IMR-90 (cell line): ENCODE measurements around the gene TBL3. TPM values are rescaled to one million over a fixed set of nuclear protein-coding genes. Genes with fewer than 3 reads are reported as not detected.
A peak's percentile ranks its signal among the peaks of the same experiment; 100 is the strongest.

Source experiments
- ATAC-seq: fragments of 200-7000 bp; cut with Tn5 transposase; 2 replicates; pipeline ENCODE4 v1.9.1; 2020; ENCODE audit warnings: low read depth, mild to moderate bottlenecking, moderate library complexity
- BruUV-seq: library from RNA; stranded (reverse); fragments of 400-500 nt; replicated peaks from 2 replicates; lab custom pipeline; 2021; lab: Mats Ljungman, UMichigan
- CTCF ChIA-PET: fragments of 300-600 bp; formaldehyde crosslinking; extraction: SDS; loops from one replicate; lab custom pipeline; 2021; ENCODE audit warnings: antibody characterized with exemption; lab: Yijun Ruan, JAX
- POLR2A ChIA-PET: fragments of 300-600 bp; sonication (Branson Sonifier 250); formaldehyde crosslinking; loops from one replicate; lab custom pipeline; 2022; ENCODE audit warnings: antibody characterized with exemption; ENCODE audit not compliant: unreplicated experiment; lab: Charles Lee
- DNase-seq: peaks from one replicate; pipeline ENCODE4 v3.0.0; 2013
- H2AFZ ChIP-seq: replicated peaks from 2 replicates; pipeline ENCODE3; 2013; ENCODE audit warnings: low read length, mild to moderate bottlenecking; ENCODE audit not compliant: poor library complexity
- H2AK5ac ChIP-seq: 2 replicates; pipeline ENCODE4 v1.6.1; 2013; ENCODE audit warnings: low read depth, low read length, inconsistent platforms
- H2AK9ac ChIP-seq: replicated peaks from 2 replicates; pipeline ENCODE3; 2013; ENCODE audit warnings: mild to moderate bottlenecking, low read depth, low read length, moderate library complexity; ENCODE audit not compliant: poor library complexity
- H2BK120ac ChIP-seq: 2 replicates; pipeline ENCODE4 v1.6.1; 2013; ENCODE audit warnings: low read depth, low read length, inconsistent platforms
- H2BK15ac ChIP-seq: 3 replicates; pipeline ENCODE4 v1.6.1; 2013; ENCODE audit warnings: low read depth, low read length, inconsistent platforms
- H2BK20ac ChIP-seq: 2 replicates; pipeline ENCODE4 v1.6.1; 2013; ENCODE audit warnings: low read depth, mild to moderate bottlenecking, inconsistent platforms, low read length, moderate library complexity
- H2BK5ac ChIP-seq: 2 replicates; pipeline ENCODE4 v1.6.1; 2013; ENCODE audit warnings: mild to moderate bottlenecking, low read depth, low read length, inconsistent platforms; ENCODE audit not compliant: poor library complexity, severe bottlenecking
- H3K14ac ChIP-seq: replicated peaks from 2 replicates; pipeline ENCODE4 v1.6.1; 2013; ENCODE audit warnings: low read depth, low read length, inconsistent platforms
- H3K18ac ChIP-seq: 2 replicates; pipeline ENCODE4 v1.6.1; 2013; ENCODE audit warnings: low read depth, low read length, control low read depth
- H3K23ac ChIP-seq: 2 replicates; pipeline ENCODE4 v1.6.1; 2013; ENCODE audit warnings: low read depth, low read length, inconsistent platforms
- H3K27ac ChIP-seq: 2 replicates; pipeline ENCODE4 v1.5.1; 2013; ENCODE audit warnings: mild to moderate bottlenecking, control low read depth, low read length; ENCODE audit not compliant: insufficient read depth
- H3K27me3 ChIP-seq: 2 replicates; pipeline ENCODE4 v1.6.1; 2013; ENCODE audit warnings: low read length; ENCODE audit not compliant: control insufficient read depth, insufficient read depth
- H3K36me3 ChIP-seq: 2 replicates; pipeline ENCODE4 v1.6.1; 2013; ENCODE audit warnings: low read length, mixed read lengths; ENCODE audit not compliant: control insufficient read depth, insufficient read depth
- H3K4ac ChIP-seq: 2 replicates; pipeline ENCODE4 v1.6.1; 2013; ENCODE audit warnings: low read depth, low read length, inconsistent platforms
- H3K4me1 ChIP-seq: 2 replicates; pipeline ENCODE4 v1.6.1; 2013; ENCODE audit warnings: low read length, mixed read lengths; ENCODE audit not compliant: control insufficient read depth, insufficient read depth
- H3K4me2 ChIP-seq: 2 replicates; pipeline ENCODE4 v1.6.1; 2013; ENCODE audit warnings: low read depth, mild to moderate bottlenecking, control low read depth, low read length, moderate library complexity
- H3K4me3 ChIP-seq: 2 replicates; pipeline ENCODE4 v1.5.1; 2013; ENCODE audit warnings: low read depth, mild to moderate bottlenecking, control low read depth, low read length, moderate library complexity; ENCODE audit not compliant: insufficient read depth
- H3K56ac ChIP-seq: 2 replicates; pipeline ENCODE4 v1.6.1; 2013; ENCODE audit warnings: low read length, inconsistent platforms; ENCODE audit not compliant: insufficient read depth; ENCODE audit errors: extremely low read depth
- H3K79me1 ChIP-seq, 2 experiments: 2 replicates each; pipeline ENCODE4 v1.6.1; 2013; ENCODE audit warnings: low read length in 2 of 2, inconsistent platforms in 1 of 2, low read depth in 1 of 2
- H3K9ac ChIP-seq: 2 replicates; pipeline ENCODE4 v1.6.1; 2013; ENCODE audit warnings: low read depth, low read length, control low read depth
- H3K9me1 ChIP-seq: 2 replicates; pipeline ENCODE4 v1.6.1; 2013; ENCODE audit warnings: low read length, inconsistent platforms; ENCODE audit not compliant: insufficient read depth
- H3K9me3 ChIP-seq: 2 replicates; pipeline ENCODE4 v1.6.1; 2013; ENCODE audit warnings: low read length; ENCODE audit not compliant: control insufficient read depth, insufficient read depth
- H4K20me1 ChIP-seq: 2 replicates; pipeline ENCODE4 v1.6.1; 2013; ENCODE audit warnings: low read length, inconsistent platforms; ENCODE audit not compliant: insufficient read depth
- H4K5ac ChIP-seq: 2 replicates; pipeline ENCODE4 v1.6.1; 2013; ENCODE audit warnings: mild to moderate bottlenecking, low read depth, low read length, control low read depth
- H4K8ac ChIP-seq, 2 experiments: 2 replicates each; pipeline ENCODE4 v1.6.1; 2013; ENCODE audit warnings: low read depth in 2 of 2, low read length in 2 of 2, control low read depth in 1 of 2, inconsistent platforms in 1 of 2
- H4K91ac ChIP-seq: 2 replicates; pipeline ENCODE4 v1.6.1; 2013; ENCODE audit warnings: low read depth, low read length, inconsistent platforms; ENCODE audit not compliant: insufficient read depth
- BHLHE40 ChIP-seq: fragments of 150-350 bp; IDR thresholded peaks from 2 replicates; pipeline ENCODE4 v1.6.1; 2016; ENCODE audit warnings: mild to moderate bottlenecking, low read depth, low read length
- MAZ ChIP-seq: IDR thresholded peaks from 2 replicates; pipeline ENCODE4 v1.6.1; 2012; ENCODE audit warnings: low read depth, mild to moderate bottlenecking, low read length, improper control_type of control experiment, moderate library complexity, borderline replicate concordance
- MXI1 ChIP-seq: IDR thresholded peaks from 2 replicates; pipeline ENCODE4 v1.6.1; 2012; ENCODE audit warnings: low read depth, mild to moderate bottlenecking, low read length, moderate library complexity, borderline replicate concordance
- POLR2A ChIP-seq: IDR thresholded peaks from 2 replicates; pipeline ENCODE4 v1.6.1; 2012; ENCODE audit warnings: mild to moderate bottlenecking, low read depth, low read length
- RAD21 ChIP-seq: IDR thresholded peaks from 2 replicates; pipeline ENCODE4 v1.6.1; 2012; ENCODE audit warnings: low read length, improper control_type of control experiment
- RFX5 ChIP-seq: IDR thresholded peaks from 2 replicates; pipeline ENCODE4 v1.8.0; 2012; ENCODE audit warnings: low read depth, mild to moderate bottlenecking, low read length, moderate library complexity
- SMC3 ChIP-seq: fragments of 150-350 bp; IDR thresholded peaks from 2 replicates; pipeline ENCODE4 v1.6.1; 2016; ENCODE audit warnings: low read depth, mild to moderate bottlenecking, antibody characterized with exemption, low read length, moderate library complexity
- WGBS, 2 experiments: methylation state at CpG; one replicate each; pipeline versions ENCODE4 v1.1.5 to v1.1.7; 2013; ENCODE audit warnings: missing lambda C conversion rate in 2 of 2; ENCODE audit not compliant: insufficient read length in 1 of 2; ENCODE audit errors: extremely low coverage in 2 of 2; 5-methylcytosine and 5-hydroxymethylcytosine counted together
- dilution Hi-C: fragments of 300-500 bp; cut with HindIII; formaldehyde crosslinking; loops from one replicate; pipeline ENCODE4 v1.14.3; 2018; ENCODE audit warnings: low sequenced_read_pairs; ENCODE audit not compliant: unreplicated experiment
- in situ Hi-C: fragments of 300-500 bp; cut with MboI; formaldehyde crosslinking; loops from 3 replicates; pipeline ENCODE4 v1.14.3; 2019; ENCODE audit warnings: low sequenced_read_pairs, inconsistent platforms, mixed read lengths
- intact Hi-C: fragments of 100-400 bp; cut with micrococcal nuclease; formaldehyde crosslinking; loops from 2 replicates; pipeline ENCODE4 v1.10.0; 2022
- polyA plus RNA-seq, 3 experiments: library from polyadenylated mRNA; depleted of rRNA; stranded (reverse); fragments of >200 nt; gene quantifications; 2 replicates each; pipeline ENCODE4 v1.2.3, GENCODE V29; 2012; ENCODE audit warnings: low replicate concordance in 1 of 3
- total RNA-seq: library from RNA; depleted of rRNA; stranded (reverse); fragments of >200 nt; gene quantifications from 2 replicates; pipeline ENCODE4 v1.2.3, GENCODE V29; 2012
- TF ChIP-seq, protein P1 (sequence below): fragments of 150-350 bp; IDR thresholded peaks from 2 replicates; pipeline ENCODE4 v1.6.1; 2017; ENCODE audit warnings: mild to moderate bottlenecking, antibody characterized with exemption, low read length, low read depth
- TF ChIP-seq, protein P2 (sequence below): fragments of 150-350 bp; IDR thresholded peaks from 2 replicates; pipeline ENCODE4 v1.6.1; 2016; ENCODE audit warnings: low read depth, mild to moderate bottlenecking, low read length, moderate library complexity, borderline replicate concordance
- TF ChIP-seq, protein P3 (sequence below): conservative IDR thresholded peaks from 2 replicates; pipeline ENCODE4 v1.5.1; 2012; ENCODE audit warnings: mild to moderate bottlenecking, low read depth, low read length, improper control_type of control experiment

The TBL3 gene
- total and polyA plus RNA-seq, 2 of the 4 experiments (the other 2 are of a cell fraction), result 38.5 to 60.8 TPM

DNA sequence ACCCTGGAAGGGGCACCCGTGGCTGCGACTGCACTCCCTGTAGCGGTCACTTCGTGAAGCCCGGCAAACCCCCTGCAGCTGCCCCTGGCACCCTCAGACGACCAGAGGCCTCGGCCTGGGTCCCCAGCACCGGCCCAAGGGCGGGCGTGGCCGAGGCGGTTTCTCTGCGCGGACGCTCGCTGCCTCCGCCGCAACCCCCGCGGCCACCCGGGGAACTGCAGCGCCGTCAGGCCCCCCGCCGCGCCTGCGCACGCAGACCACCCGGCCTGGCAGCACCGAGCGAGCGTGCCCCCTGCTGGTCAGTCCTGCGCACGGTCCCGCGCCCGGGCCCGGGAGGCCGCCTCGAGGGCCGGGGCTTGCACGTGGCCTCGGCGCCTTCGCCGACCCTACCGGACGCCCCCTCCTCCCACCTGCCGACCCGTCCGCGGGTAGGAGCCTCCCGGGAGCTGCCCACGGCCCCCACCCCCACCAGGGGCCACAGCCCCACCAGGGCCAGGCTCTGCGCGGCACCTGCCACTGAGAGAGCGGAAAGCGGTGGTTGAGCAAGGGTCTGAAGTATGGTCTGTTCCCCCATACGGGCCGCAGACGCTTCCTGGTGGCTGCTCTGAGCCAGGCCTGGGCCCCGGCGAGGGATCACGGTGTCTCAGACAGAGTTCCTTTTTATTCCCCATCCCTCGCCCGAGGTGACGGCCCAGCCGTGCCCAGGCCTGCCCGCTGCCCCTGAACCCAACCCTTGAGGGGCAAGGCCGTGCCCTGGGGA is 42.1 kb upstream of the TBL3 start:
- no peak overlapping the region for H2BK15ac ChIP-seq
- no peaks in the 10 kb centered on the region for H3K4me1 ChIP-seq
- H3K14ac ChIP-seq, result no peak overlapping the region
- H3K4me2 ChIP-seq, result peak overlapping the region; percentile 48
- WGBS, 2 experiments, result 3% methylated on average over 28 of the region's 70 CpGs; no CpG with 5 or more reads in 1 of the 2 experiments
- peak overlapping the region; percentile 56 for H3K4me3 ChIP-seq
- no peak overlapping the region for H3K56ac ChIP-seq
- no peaks in the 10 kb centered on the region for H4K20me1 ChIP-seq
- peak; percentile 72 for DNase-seq
- intact Hi-C loops, result loop anchor here (1.0 kb wide), 2 partner anchors 66 to 117 kb away; no protein-coding TSS in a partner anchor
- TF ChIP-seq RAD21 (peak; percentile 90), MAZ (peak; percentile 65; the same call in 1 of the 2 replicates), RFX5 (no peak), SMC3 (peak; percentile 91), BHLHE40 (peak; percentile 44; the same call in 1 of the 2 replicates), POLR2A (no peak), MXI1 (peak; percentile 35; the same call in 1 of the 2 replicates)
- TF ChIP-seq, protein P1, sequence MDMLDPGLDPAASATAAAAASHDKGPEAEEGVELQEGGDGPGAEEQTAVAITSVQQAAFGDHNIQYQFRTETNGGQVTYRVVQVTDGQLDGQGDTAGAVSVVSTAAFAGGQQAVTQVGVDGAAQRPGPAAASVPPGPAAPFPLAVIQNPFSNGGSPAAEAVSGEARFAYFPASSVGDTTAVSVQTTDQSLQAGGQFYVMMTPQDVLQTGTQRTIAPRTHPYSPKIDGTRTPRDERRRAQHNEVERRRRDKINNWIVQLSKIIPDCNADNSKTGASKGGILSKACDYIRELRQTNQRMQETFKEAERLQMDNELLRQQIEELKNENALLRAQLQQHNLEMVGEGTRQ, result peak; percentile 3; the same call in 1 of the 2 replicates
- TF ChIP-seq, protein P2, sequence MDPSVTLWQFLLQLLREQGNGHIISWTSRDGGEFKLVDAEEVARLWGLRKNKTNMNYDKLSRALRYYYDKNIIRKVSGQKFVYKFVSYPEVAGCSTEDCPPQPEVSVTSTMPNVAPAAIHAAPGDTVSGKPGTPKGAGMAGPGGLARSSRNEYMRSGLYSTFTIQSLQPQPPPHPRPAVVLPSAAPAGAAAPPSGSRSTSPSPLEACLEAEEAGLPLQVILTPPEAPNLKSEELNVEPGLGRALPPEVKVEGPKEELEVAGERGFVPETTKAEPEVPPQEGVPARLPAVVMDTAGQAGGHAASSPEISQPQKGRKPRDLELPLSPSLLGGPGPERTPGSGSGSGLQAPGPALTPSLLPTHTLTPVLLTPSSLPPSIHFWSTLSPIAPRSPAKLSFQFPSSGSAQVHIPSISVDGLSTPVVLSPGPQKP, result no peak
- TF ChIP-seq, protein P3, sequence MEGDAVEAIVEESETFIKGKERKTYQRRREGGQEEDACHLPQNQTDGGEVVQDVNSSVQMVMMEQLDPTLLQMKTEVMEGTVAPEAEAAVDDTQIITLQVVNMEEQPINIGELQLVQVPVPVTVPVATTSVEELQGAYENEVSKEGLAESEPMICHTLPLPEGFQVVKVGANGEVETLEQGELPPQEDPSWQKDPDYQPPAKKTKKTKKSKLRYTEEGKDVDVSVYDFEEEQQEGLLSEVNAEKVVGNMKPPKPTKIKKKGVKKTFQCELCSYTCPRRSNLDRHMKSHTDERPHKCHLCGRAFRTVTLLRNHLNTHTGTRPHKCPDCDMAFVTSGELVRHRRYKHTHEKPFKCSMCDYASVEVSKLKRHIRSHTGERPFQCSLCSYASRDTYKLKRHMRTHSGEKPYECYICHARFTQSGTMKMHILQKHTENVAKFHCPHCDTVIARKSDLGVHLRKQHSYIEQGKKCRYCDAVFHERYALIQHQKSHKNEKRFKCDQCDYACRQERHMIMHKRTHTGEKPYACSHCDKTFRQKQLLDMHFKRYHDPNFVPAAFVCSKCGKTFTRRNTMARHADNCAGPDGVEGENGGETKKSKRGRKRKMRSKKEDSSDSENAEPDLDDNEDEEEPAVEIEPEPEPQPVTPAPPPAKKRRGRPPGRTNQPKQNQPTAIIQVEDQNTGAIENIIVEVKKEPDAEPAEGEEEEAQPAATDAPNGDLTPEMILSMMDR, result peak; percentile 99
- in situ Hi-C loops, result loop anchor here (5.0 kb wide), 1 partner anchor 67 kb away; no protein-coding TSS in a partner anchor
- no peak overlapping the region for H3K23ac ChIP-seq
- H3K9me3 ChIP-seq, result no peaks in the 10 kb centered on the region
- H4K91ac ChIP-seq, result no peak overlapping the region; the same call in 1 of the 2 replicates
- no peak overlapping the region for H2AK5ac ChIP-seq
- ATAC-seq, result peak; percentile 99
- ChIA-PET POLR2A (no interaction called here), CTCF (interaction anchor here (0.6 to 1.5 kb wide), 4 partner anchors 14 to 103 kb away, joined by 3 to 6 read pairs (median 4); partner anchors contain the start of genes FAHD1 and HAGH)
- H2BK20ac ChIP-seq, result no peak overlapping the region
- H2AFZ ChIP-seq, result peak overlapping the region; percentile 97
- H3K36me3 ChIP-seq, result no peaks in the 10 kb centered on the region
- peaks cover 5% of the 10 kb centered on the region; the same call in 1 of the 2 replicates for H3K27me3 ChIP-seq
- dilution Hi-C loops, result no loop called here
- no peak overlapping the region; the same call in 1 of the 2 replicates for H3K18ac ChIP-seq
- peak overlapping the region; percentile 69; the same call in 1 of the 2 replicates for H4K5ac ChIP-seq
- no peak overlapping the region for H2BK5ac ChIP-seq
- H3K9ac ChIP-seq, result peak overlapping the region; percentile 46
- no TSS peak for BruUV-seq
- no peak overlapping the region for H2BK120ac ChIP-seq
- no peaks in the 10 kb centered on the region for H3K9me1 ChIP-seq
- H2AK9ac ChIP-seq, result peak overlapping the region; percentile 93
- H3K4ac ChIP-seq, result 0 out of 2 replicates have a peak overlapping the region, but pooled peaks have one; percentile 64
- H3K27ac ChIP-seq, result peak overlapping the region; percentile 38; the same call in 1 of the 2 replicates
- no peaks in the 10 kb centered on the region for H3K79me1 ChIP-seq
- H4K8ac ChIP-seq, result peak overlapping the region; percentile 74 to 83; a peak in 3 of 4 replicates
